Spleen (tissue), 11 donors: ENCODE measurements around the gene RFNG. TPM values are rescaled to one million over a fixed set of nuclear protein-coding genes. Genes with fewer than 3 reads are reported as not detected.

ENCODE experiments used
- DNase-seq: peaks from one replicate; pipeline ENCODE4 v3.0.0-alpha.2; 2020
- H3K27ac ChIP-seq, 8 donors: fragments of 200-600 bp; sonication (generic) in 7 of 8; 1 replicate in 4 of 8; 2 replicates in 4 of 8; pipeline versions ENCODE4 v1.5.0 to v1.8.0; 2016 to 2021; ENCODE audit warnings: inconsistent platforms in 4 of 8, mild to moderate bottlenecking in 4 of 8, moderate library complexity in 1 of 8
- H3K27me3 ChIP-seq, 7 donors: fragments of 200-600 bp; sonication (generic) in 6 of 7; replicated peaks in 1 of 7; 1 replicate in 4 of 7; 2 replicates in 3 of 7; pipeline versions ENCODE4 v1.5.0 to v1.8.0; 2016 to 2021; ENCODE audit warnings: inconsistent platforms in 3 of 7, mild to moderate bottlenecking in 1 of 7
- H3K36me3 ChIP-seq, 6 donors: fragments of 200-600 bp; sonication (generic) in 5 of 6; 1 replicate in 4 of 6; 2 replicates in 2 of 6; pipeline versions ENCODE4 v1.5.0 to v1.8.0; 2016 to 2021; ENCODE audit warnings: inconsistent platforms in 2 of 6
- H3K4me1 ChIP-seq, 6 donors: fragments of 200-600 bp; sonication (generic) in 5 of 6; 1 replicate in 3 of 6; 2 replicates in 3 of 6; pipeline versions ENCODE4 v1.5.0 to v1.8.0; 2016 to 2021; ENCODE audit warnings: inconsistent platforms in 3 of 6
- H3K4me3 ChIP-seq, 8 donors: fragments of 200-600 bp; sonication (generic) in 7 of 8; 1 replicate in 4 of 8; 2 replicates in 4 of 8; pipeline versions ENCODE4 v1.5.0 to v1.8.0; 2016 to 2021; ENCODE audit warnings: inconsistent platforms in 4 of 8, mild to moderate bottlenecking in 4 of 8, moderate library complexity in 2 of 8
- H3K9me3 ChIP-seq, 8 donors: fragments of 200-600 bp; sonication (generic) in 7 of 8; 1 replicate in 4 of 8; 2 replicates in 4 of 8; pipeline versions ENCODE4 v1.5.0 to v1.8.0; 2016 to 2021; ENCODE audit warnings: inconsistent platforms in 4 of 8
- CTCF ChIP-seq, 11 experiments: fragments of 200-600 bp in 7 of 11; fragments of 450-650 bp in 4 of 11; sonication (generic) in 4 of 11; IDR thresholded peaks in 8 of 11; conservative IDR thresholded peaks in 3 of 11; 1 replicate in 7 of 11; 2 replicates in 4 of 11; pipeline versions ENCODE4 v1.4.0 to v1.8.0; 2016 to 2021; ENCODE audit warnings: antibody characterized with exemption in 11 of 11, inconsistent platforms in 4 of 11, mild to moderate bottlenecking in 1 of 11
- POLR2A ChIP-seq, 3 donors: fragments of 450-650 bp; IDR thresholded peaks; one replicate each; pipeline ENCODE4 v1.5.1; 2017; ENCODE audit warnings: antibody characterized with exemption in 3 of 3, mild to moderate bottlenecking in 1 of 3
- POLR2AphosphoS5 ChIP-seq, 3 donors: sonication (generic); formaldehyde crosslinking; IDR thresholded peaks; one replicate each; pipeline ENCODE4 v1.5.1; 2017; ENCODE audit warnings: antibody characterized with exemption in 3 of 3
- WGBS, 5 donors: extraction: QIAGEN DNeasy Blood & Tissue Kit in 3 of 5; methylation state at CpG; one replicate each; pipeline versions ENCODE4 v1.1.5 to v1.1.7; 2013 to 2018; 5-methylcytosine and 5-hydroxymethylcytosine counted together
- intact Hi-C: fragments of 100-400 bp; cut with DNase I; formaldehyde crosslinking; loops from one replicate; pipeline ENCODE4 v1.15.0; 2023; ENCODE audit warnings: low total_unique reads
- polyA plus RNA-seq, 3 donors: library from polyadenylated mRNA; stranded (reverse); fragments of 200-250 nt; gene quantifications; one replicate each; pipeline ENCODE4 v1.2.1, GENCODE V29; 2013
- total RNA-seq, 7 donors: library from RNA; depleted of rRNA in 3 of 7; stranded (reverse); fragments of >200 nt in 3 of 7; fragmentation: NEBNext Ultra II Directional in 4 of 7; extraction: Animal tissue kit (Norgen Biotek cat#: 25700) in 4 of 7; gene quantifications; one replicate each; pipeline versions ENCODE4 v1.1.0 to v1.2.1, GENCODE V29; 2016 to 2021
- donor health status: healthy with polysubstance abuse.
- donor health status: DM: no; HTN: no; CAD: no; lungs with moderate emphysema.
- donor health status: DM: no; HTN: no; CAD: no.
- donor health status: Bipolar disorder and iron deficiency.
- donor health status: healthy.
- donor health status: DM: no; HTN: no; CAD: no.
- donor health status: DM: yes; HTN: yes; CAD: no.

The RFNG gene
- total and polyA plus RNA-seq, 10 donors, result 21.4 to 42.3 (median 27.2) TPM

- Histone ChIP-seq H3K27ac (no peak overlapping the region), H3K36me3 (peaks cover 0 to 80% (median 68%) of the 10 kb centered on the region in 6 donors), H3K4me1 (peaks cover 9 to 26% (median 19%) of the 10 kb centered on the region in 6 donors), H3K9me3 (no peaks in the 10 kb centered on the region), H3K4me3 (no peak overlapping the region), H3K27me3 (no peaks in the 10 kb centered on the region)
- WGBS, 5 donors, result 83 to 98% (median 97%) methylated on average over 7 to 40 of the region's 40 CpGs
- peak; percentile 56 for DNase-seq
- intact Hi-C loops, result no loop called here
- TF ChIP-seq CTCF (IDR thresholded peaks at IDR 0.05 in 8 of 11, conservative IDR thresholded peaks at IDR 0.05 in 3 of 11), result no peak
- no peak for TF ChIP-seq POLR2A (IDR thresholded peaks at IDR 0.05)
- no peak for TF ChIP-seq POLR2AphosphoS5 (IDR thresholded peaks at IDR 0.05)
Measured at GRCh38 chr17:82092995-82093751, 41.6 kb upstream of the RFNG start.

GRCh38 chr17:82092628-82092994, 41.0 kb upstream of the RFNG start:
- no peaks in the 10 kb centered on the region for H3K9me3 ChIP-seq
- peaks cover 0 to 86% (median 74%) of the 10 kb centered on the region in 6 donors for H3K36me3 ChIP-seq
- 96 to 100% (median 98%) methylated on average over 1 to 20 of the region's 20 CpGs for WGBS, 5 donors
- H3K4me3 ChIP-seq, result no peak overlapping the region
- TF ChIP-seq POLR2AphosphoS5 (IDR thresholded peaks at IDR 0.05), result no peak
- TF ChIP-seq CTCF (IDR thresholded peaks at IDR 0.05 in 8 of 11, conservative IDR thresholded peaks at IDR 0.05 in 3 of 11), result no peak
- TF ChIP-seq POLR2A (IDR thresholded peaks at IDR 0.05), result no peak
- intact Hi-C loops, result no loop called here
- no peak overlapping the region for H3K27ac ChIP-seq
- H3K4me1 ChIP-seq, result peaks cover 9 to 23% (median 18%) of the 10 kb centered on the region in 6 donors
- DNase-seq, result peak; percentile 67
- H3K27me3 ChIP-seq, result no peaks in the 10 kb centered on the region

GRCh38 chr17:82092094-82092586, 40.5 kb upstream of the RFNG start:
- DNase-seq, result peak; percentile 72
- Histone ChIP-seq H3K4me3 (no peak overlapping the region), H3K9me3 (no peaks in the 10 kb centered on the region), H3K27ac (no peak overlapping the region), H3K36me3 (peaks cover 0 to 91% (median 79%) of the 10 kb centered on the region in 6 donors), H3K27me3 (no peaks in the 10 kb centered on the region), H3K4me1 (peaks cover 9 to 19% (median 14%) of the 10 kb centered on the region in 6 donors)
- intact Hi-C loops, result no loop called here
- 91 to 96% (median 94%) methylated on average over 5 to 23 of the region's 23 CpGs for WGBS, 5 donors
- no peak for TF ChIP-seq POLR2A (IDR thresholded peaks at IDR 0.05)
- no peak for TF ChIP-seq POLR2AphosphoS5 (IDR thresholded peaks at IDR 0.05)
- TF ChIP-seq CTCF (IDR thresholded peaks at IDR 0.05 in 8 of 11, conservative IDR thresholded peaks at IDR 0.05 in 3 of 11), result no peak

- no peak for DNase-seq
- Histone ChIP-seq H3K36me3 (peaks cover 0 to 97% (median 85%) of the 10 kb centered on the region in 6 donors), H3K9me3 (no peaks in the 10 kb centered on the region), H3K4me1 (peaks cover 2 to 12% (median 7%) of the 10 kb centered on the region in 6 donors), H3K27me3 (no peaks in the 10 kb centered on the region), H3K4me3 (no peak overlapping the region), H3K27ac (no peak overlapping the region)
- TF ChIP-seq CTCF (IDR thresholded peaks at IDR 0.05 in 8 of 11, conservative IDR thresholded peaks at IDR 0.05 in 3 of 11) (no peak), POLR2A (IDR thresholded peaks at IDR 0.05) (no peak), POLR2AphosphoS5 (IDR thresholded peaks at IDR 0.05) (no peak)
- intact Hi-C loops, result no loop called here
- 93 to 99% (median 97%) methylated on average over 18 to 37 of the region's 37 CpGs for whole genome bisulfite sequencing, 5 donors
Measured at GRCh38 chr17:82091264-82092066, 39.9 kb upstream of the RFNG start.
